GM06990 (cell line): Measurements from ENCODE around the gene ROBO1.

Experiments
- DNase-seq: peaks from one replicate; pipeline ENCODE4 v3.0.0-alpha.2; 2011; ENCODE audit not compliant: insufficient read length; ENCODE audit errors: extremely low read depth
- H3K27me3 ChIP-seq: replicated peaks from 2 replicates; pipeline ENCODE4 v1.6.0; 2011; ENCODE audit warnings: low read length; ENCODE audit not compliant: control insufficient read depth, insufficient read depth
- H3K36me3 ChIP-seq: 2 replicates; pipeline ENCODE4 v1.5.1; 2011; ENCODE audit warnings: low read length; ENCODE audit not compliant: control insufficient read depth, insufficient read depth
- H3K4me3 ChIP-seq: replicated peaks from 2 replicates; pipeline ENCODE4 v1.5.1; 2011; ENCODE audit warnings: low read depth, mild to moderate bottlenecking, control low read depth, low read length
- CTCF ChIP-seq: IDR thresholded peaks from 2 replicates; pipeline ENCODE4 v1.5.1; 2011; ENCODE audit warnings: low read length, control low read depth, mild to moderate bottlenecking, inconsistent platforms; ENCODE audit not compliant: insufficient read depth, poor library complexity, severe bottlenecking

Gene ROBO1

GRCh38 chr3:79392479-79392878 lies 375.3 kb downstream of the ROBO1 start:
- no peaks in the 10 kb centered on the region for H3K36me3 ChIP-seq
- no peak for TF ChIP-seq CTCF
- H3K27me3 ChIP-seq: no peaks in the 10 kb centered on the region
- no peak for DNase-seq
- no peak overlapping the region for H3K4me3 ChIP-seq

- Histone ChIP-seq H3K36me3 (no peaks in the 10 kb centered on the region), H3K27me3 (no peaks in the 10 kb centered on the region), H3K4me3 (no peak overlapping the region)
- no peak for DNase-seq
- no peak for TF ChIP-seq CTCF
These were observed 377.4 kb downstream of the ROBO1 start for GRCh38 chr3:79390352-79390751.

- DNase-seq: no peak
- no peak for TF ChIP-seq CTCF
- Histone ChIP-seq H3K36me3 (no peaks in the 10 kb centered on the region), H3K4me3 (no peak overlapping the region), H3K27me3 (no peaks in the 10 kb centered on the region)
These were observed 382.6 kb downstream of the ROBO1 start for GRCh38 chr3:79385211-79385610.

- Histone ChIP-seq H3K4me3 (no peak overlapping the region), H3K36me3 (no peaks in the 10 kb centered on the region), H3K27me3 (no peaks in the 10 kb centered on the region)
- no peak for TF ChIP-seq CTCF
- no peak for DNase-seq
These were observed 384.3 kb downstream of the ROBO1 start for GRCh38 chr3:79383402-79384012.

GRCh38 chr3:79380581-79380980 lies 387.2 kb downstream of the ROBO1 start:
- no peak for TF ChIP-seq CTCF
- Histone ChIP-seq H3K4me3 (no peak overlapping the region), H3K27me3 (no peaks in the 10 kb centered on the region), H3K36me3 (no peaks in the 10 kb centered on the region)
- DNase-seq: no peak

GRCh38 chr3:79378064-79378463 lies 389.7 kb downstream of the ROBO1 start:
- Histone ChIP-seq H3K4me3 (no peak overlapping the region), H3K36me3 (no peaks in the 10 kb centered on the region), H3K27me3 (no peaks in the 10 kb centered on the region)
- no peak for TF ChIP-seq CTCF
- DNase-seq: no peak
